ENCODE data around the gene DAGLA. TPM values are rescaled to one million over a fixed set of nuclear protein-coding genes. Genes with fewer than 3 reads are reported as not detected.

The DAGLA gene
- total and polyA plus RNA-seq, 2 donors (not counting 1 experiment from before 2014, with no cell fraction given) = 0.06 TPM; not detected in 1

DNA sequence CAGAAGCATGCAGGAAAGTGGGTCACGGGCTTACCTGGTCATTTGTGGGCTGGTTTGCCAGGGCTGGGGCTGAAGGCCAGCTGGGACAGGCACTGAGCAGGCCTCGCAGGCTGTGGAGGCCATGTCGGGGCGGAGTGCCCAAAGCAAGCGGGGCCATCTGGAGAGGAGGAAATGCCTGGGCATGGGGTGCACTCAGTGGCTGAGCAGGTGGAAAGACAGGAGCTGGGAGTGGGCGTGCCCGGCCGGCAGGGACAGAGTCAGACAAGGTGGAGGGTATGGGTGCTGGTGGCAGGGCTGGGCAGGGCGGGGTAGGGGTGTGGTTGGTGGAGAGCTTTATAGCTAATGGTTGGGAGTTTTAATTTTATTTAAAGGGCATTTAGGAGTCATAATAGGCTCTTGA is 27.4 kb downstream of the DAGLA start:
- no peak overlapping the region for H3K9ac ChIP-seq (ENCODE audit: low read length)
- Mint-ChIP-seq H3K27me3 (peaks cover 13% of the 10 kb centered on the region), H3K4me1 (peaks cover 1% of the 10 kb centered on the region), H3K27ac (no peak overlapping the region), H3K4me3 (no peak overlapping the region), H3K9me3 (ENCODE audit: insufficient read depth) (no peaks in the 10 kb centered on the region)
- H3K36me3 ChIP-seq (replicated peaks in 1 of 2; ENCODE audit: control extremely low read depth in 1 of 2, control insufficient read depth in 1 of 2, extremely low read depth in 1 of 2, insufficient read depth in 2 of 2, low read length in 1 of 2) = no peaks in the 10 kb centered on the region
- CTCF ChIA-PET = no interaction called here
- H3K4me3 ChIP-seq (ENCODE audit: control extremely low read depth in 1 of 5, extremely low read depth in 1 of 5, insufficient read depth in 1 of 5, low read depth in 2 of 5, low read length in 4 of 5) = no peak overlapping the region
- POLR2A ChIA-PET = no interaction called here
- WGBS (ENCODE audit: insufficient coverage) = 98% methylated on average over 8 of the region's 9 CpGs
- intact Hi-C loops (cut with micrococcal nuclease) = no loop called here
- no peaks in the 10 kb centered on the region for H3K27me3 ChIP-seq (replicated peaks in 1 of 4; ENCODE audit: control extremely low read depth in 1 of 4, control insufficient read depth in 3 of 4, insufficient read depth in 4 of 4, low read length in 3 of 4)
- no peak overlapping the region for H2AFZ ChIP-seq (ENCODE audit: insufficient read depth, low read depth, low read length, poor library complexity, severe bottlenecking)
- H3K27ac ChIP-seq (ENCODE audit: low read length in 2 of 2) = no peak overlapping the region
- no peak for DNase-seq
- no peaks in the 10 kb centered on the region for H3K4me1 ChIP-seq (ENCODE audit: control insufficient read depth in 2 of 2, insufficient read depth in 2 of 2, low read length in 2 of 2)
- no peaks in the 10 kb centered on the region for H4K20me1 ChIP-seq (ENCODE audit: control insufficient read depth, insufficient read depth, low read length, poor library complexity, severe bottlenecking)
- no peak for ATAC-seq (ENCODE audit: low read depth)
- no peak for TF ChIP-seq EZH2 (IDR thresholded peaks at IDR 0.05; ENCODE audit: borderline replicate concordance, insufficient read depth, low read depth, low read length, poor library complexity, severe bottlenecking)
- TF ChIP-seq, protein P1, sequence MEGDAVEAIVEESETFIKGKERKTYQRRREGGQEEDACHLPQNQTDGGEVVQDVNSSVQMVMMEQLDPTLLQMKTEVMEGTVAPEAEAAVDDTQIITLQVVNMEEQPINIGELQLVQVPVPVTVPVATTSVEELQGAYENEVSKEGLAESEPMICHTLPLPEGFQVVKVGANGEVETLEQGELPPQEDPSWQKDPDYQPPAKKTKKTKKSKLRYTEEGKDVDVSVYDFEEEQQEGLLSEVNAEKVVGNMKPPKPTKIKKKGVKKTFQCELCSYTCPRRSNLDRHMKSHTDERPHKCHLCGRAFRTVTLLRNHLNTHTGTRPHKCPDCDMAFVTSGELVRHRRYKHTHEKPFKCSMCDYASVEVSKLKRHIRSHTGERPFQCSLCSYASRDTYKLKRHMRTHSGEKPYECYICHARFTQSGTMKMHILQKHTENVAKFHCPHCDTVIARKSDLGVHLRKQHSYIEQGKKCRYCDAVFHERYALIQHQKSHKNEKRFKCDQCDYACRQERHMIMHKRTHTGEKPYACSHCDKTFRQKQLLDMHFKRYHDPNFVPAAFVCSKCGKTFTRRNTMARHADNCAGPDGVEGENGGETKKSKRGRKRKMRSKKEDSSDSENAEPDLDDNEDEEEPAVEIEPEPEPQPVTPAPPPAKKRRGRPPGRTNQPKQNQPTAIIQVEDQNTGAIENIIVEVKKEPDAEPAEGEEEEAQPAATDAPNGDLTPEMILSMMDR (IDR thresholded peaks at IDR 0.05) = no peak
- no peak overlapping the region for H3K4me2 ChIP-seq (replicated peaks; ENCODE audit: low read depth, low read length, poor library complexity, severe bottlenecking)
- H3K79me2 ChIP-seq (ENCODE audit: control insufficient read depth, insufficient read depth, low read length) = no peaks in the 10 kb centered on the region
- H3K9me3 ChIP-seq (ENCODE audit: control extremely low read depth in 1 of 3, control insufficient read depth in 2 of 3, insufficient read depth in 1 of 3, low read length in 2 of 3) = peaks cover 0 to 2% (median 0%) of the 10 kb centered on the region in 3 donors

DNA sequence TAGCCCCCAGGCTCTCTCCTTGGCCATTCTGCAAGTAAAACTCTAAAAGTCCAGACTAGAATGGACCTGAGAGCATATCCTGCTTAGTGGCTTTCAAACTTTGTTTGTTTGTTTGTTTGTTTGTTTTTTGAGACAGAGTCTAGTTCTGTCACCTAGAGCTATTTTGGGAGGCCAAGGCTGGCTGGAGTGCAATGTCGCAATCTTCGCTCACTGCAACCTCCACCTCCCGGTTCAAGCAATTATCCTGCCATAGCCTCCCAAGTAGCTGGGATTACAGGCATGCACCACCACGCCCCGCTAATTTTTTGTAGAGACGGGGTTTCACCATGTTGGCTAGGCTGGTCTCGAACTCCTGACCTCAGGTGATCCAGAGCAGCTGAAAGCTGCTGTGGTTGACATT is 28.9 kb downstream of the DAGLA start:
- H3K4me3 Mint-ChIP-seq = no peak overlapping the region
- no peaks in the 10 kb centered on the region for H4K20me1 ChIP-seq (ENCODE audit: control insufficient read depth, insufficient read depth, low read length, poor library complexity, severe bottlenecking)
- ATAC-seq (ENCODE audit: low read depth) = no peak
- H3K9me3 ChIP-seq (ENCODE audit: control extremely low read depth in 1 of 3, control insufficient read depth in 2 of 3, insufficient read depth in 1 of 3, low read length in 2 of 3) = peaks cover 0 to 2% (median 0%) of the 10 kb centered on the region in 3 donors
- H3K4me1 Mint-ChIP-seq = no peaks in the 10 kb centered on the region
- H3K79me2 ChIP-seq (ENCODE audit: control insufficient read depth, insufficient read depth, low read length) = no peaks in the 10 kb centered on the region
- no peak for DNase-seq
- H3K9me3 Mint-ChIP-seq (ENCODE audit: insufficient read depth) = no peaks in the 10 kb centered on the region
- peaks cover 13% of the 10 kb centered on the region for H3K27me3 Mint-ChIP-seq
- H3K9ac ChIP-seq (ENCODE audit: low read length) = no peak overlapping the region
- H3K27me3 ChIP-seq (replicated peaks in 1 of 4; ENCODE audit: control extremely low read depth in 1 of 4, control insufficient read depth in 3 of 4, insufficient read depth in 4 of 4, low read length in 3 of 4) = no peaks in the 10 kb centered on the region
- H3K27ac ChIP-seq (ENCODE audit: low read length in 2 of 2) = no peak overlapping the region
- intact Hi-C loops (cut with micrococcal nuclease) = no loop called here
- no peak overlapping the region for H2AFZ ChIP-seq (ENCODE audit: insufficient read depth, low read depth, low read length, poor library complexity, severe bottlenecking)
- H3K36me3 ChIP-seq (replicated peaks in 1 of 2; ENCODE audit: control extremely low read depth in 1 of 2, control insufficient read depth in 1 of 2, extremely low read depth in 1 of 2, insufficient read depth in 2 of 2, low read length in 1 of 2) = no peaks in the 10 kb centered on the region
- H3K4me2 ChIP-seq (replicated peaks; ENCODE audit: low read depth, low read length, poor library complexity, severe bottlenecking) = no peak overlapping the region
- POLR2A ChIA-PET = no interaction called here
- no peaks in the 10 kb centered on the region for H3K4me1 ChIP-seq (ENCODE audit: control insufficient read depth in 2 of 2, insufficient read depth in 2 of 2, low read length in 2 of 2)
- CTCF ChIA-PET = no interaction called here
- 90% methylated on average over 7 of the region's 7 CpGs for WGBS (ENCODE audit: insufficient coverage)
- no peak overlapping the region for H3K27ac Mint-ChIP-seq
- TF ChIP-seq, protein P1 (IDR thresholded peaks at IDR 0.05) = no peak
- TF ChIP-seq EZH2 (IDR thresholded peaks at IDR 0.05; ENCODE audit: borderline replicate concordance, insufficient read depth, low read depth, low read length, poor library complexity, severe bottlenecking) = no peak
- H3K4me3 ChIP-seq (ENCODE audit: control extremely low read depth in 1 of 5, extremely low read depth in 1 of 5, insufficient read depth in 1 of 5, low read depth in 2 of 5, low read length in 4 of 5) = no peak overlapping the region
